Muscle of back (tissue), 11 donors: Measurements from ENCODE around the gene LCLAT1. TPM values are rescaled to one million over a fixed set of nuclear protein-coding genes. Genes with fewer than 3 reads are reported as not detected.
A peak's percentile ranks its signal among the peaks of the same experiment; 100 is the strongest.

Experiments used
- DNase-seq, 3 donors: peaks; one replicate each; pipeline versions ENCODE4 v3.0.0 to v3.0.0-alpha.2; 2013
- polyA plus RNA-seq, 10 donors: library from polyadenylated mRNA; unstranded; fragments of 120-200 nt; gene quantifications; one replicate each; pipeline ENCODE4 v1.2.1, GENCODE V29; 2013; ENCODE audit not compliant: insufficient read length in 10 of 10

LCLAT1 gene
- polyA plus RNA-seq, 10 donors = 6.1 to 10.9 (median 7.3) TPM

DNA sequence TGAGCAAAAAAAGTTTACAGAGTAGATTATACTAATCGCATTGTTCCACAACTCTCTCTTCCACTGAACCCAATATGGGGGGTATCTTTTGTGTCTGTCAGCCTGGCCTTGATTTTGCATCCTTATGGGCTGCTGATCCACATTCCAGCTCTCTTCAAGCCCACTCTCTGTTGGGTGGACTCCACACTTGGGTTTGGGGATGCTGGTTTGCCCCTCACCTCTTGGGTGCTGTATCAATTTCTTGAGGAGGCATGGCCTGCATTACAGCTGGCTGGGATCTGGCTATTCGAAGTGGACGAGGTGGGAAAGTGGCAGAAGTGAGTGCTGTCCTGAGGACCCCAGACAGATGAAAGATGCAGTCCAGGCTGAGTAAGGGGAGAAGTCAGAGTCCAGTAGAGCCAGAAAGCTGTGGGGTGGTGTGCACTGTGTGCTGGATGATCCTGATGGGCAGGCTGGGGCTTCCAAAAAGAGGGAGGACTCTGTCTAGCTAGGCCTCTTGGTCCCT is 218.8 kb downstream of the LCLAT1 start:
- DNase-seq = no peak

DNA sequence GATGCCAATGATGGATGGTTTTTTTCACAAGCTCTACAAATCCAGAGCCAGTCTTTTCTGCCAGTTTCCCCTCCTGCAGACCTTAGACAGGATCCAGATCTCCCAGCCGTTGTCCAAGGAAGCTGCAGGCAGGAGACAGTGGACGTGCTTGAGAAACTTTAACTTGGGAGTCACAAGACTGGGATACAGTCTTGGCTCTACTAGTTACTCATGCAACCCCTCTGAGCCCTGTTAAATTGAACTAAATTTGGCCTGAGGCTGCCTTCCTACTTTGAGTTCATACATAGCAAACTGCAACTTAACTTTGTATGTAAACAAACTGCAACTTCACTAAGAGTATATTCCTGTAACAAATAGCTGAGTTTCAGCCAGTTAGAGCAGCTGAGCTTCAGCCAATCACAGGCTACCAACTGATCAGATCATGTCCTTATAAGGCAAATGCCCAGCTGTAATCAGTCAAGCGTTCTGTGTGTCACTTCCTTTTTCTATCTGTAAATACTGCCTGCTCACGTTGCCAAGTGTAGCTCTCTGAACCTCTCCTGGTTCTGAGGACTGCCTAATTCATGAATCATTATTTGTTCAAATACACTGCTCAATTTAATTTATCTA is 219.3 kb downstream of the LCLAT1 start:
- DNase-seq = peak in 2 of 3 donors; percentile 59 to 75

DNA sequence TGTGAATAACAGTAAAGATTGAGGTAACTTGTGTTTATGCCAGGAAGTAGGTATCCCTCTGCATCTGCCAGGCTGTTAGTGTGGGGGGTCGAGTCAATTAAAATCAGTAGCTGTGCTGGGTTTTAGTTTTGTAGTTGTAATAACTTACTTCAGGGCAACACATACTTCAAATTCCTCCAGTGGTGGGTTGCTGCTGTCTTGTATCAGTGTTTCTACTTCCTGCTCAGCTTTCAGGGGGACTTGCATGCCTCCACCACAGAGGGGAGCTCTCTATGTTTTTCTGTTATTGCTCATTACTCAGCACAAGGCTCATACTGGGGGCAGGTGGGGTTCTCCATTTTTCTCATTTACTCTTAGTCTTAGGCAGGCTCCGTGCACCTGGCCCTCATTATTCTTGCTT is 223.4 kb downstream of the LCLAT1 start:
- DNase-seq = no peak

DNA sequence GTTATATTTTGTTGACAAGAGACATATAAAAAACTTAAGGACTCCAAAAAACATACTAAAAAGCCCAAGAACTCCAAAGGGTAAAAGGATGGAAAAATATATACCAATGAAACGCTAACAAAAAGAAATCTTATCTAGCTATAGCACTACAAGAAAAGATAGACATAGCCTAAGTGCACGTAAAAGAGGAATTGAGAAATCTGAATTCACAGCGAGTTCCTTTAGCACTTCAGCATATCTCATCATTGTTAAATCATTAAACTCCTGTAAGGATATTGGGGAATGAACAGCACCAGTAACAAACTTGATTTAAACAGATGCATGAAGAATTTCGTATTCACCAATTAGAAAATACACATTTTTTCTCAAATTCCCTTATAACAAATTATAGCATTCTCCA is 226.1 kb downstream of the LCLAT1 start:
- DNase-seq = no peak

DNA sequence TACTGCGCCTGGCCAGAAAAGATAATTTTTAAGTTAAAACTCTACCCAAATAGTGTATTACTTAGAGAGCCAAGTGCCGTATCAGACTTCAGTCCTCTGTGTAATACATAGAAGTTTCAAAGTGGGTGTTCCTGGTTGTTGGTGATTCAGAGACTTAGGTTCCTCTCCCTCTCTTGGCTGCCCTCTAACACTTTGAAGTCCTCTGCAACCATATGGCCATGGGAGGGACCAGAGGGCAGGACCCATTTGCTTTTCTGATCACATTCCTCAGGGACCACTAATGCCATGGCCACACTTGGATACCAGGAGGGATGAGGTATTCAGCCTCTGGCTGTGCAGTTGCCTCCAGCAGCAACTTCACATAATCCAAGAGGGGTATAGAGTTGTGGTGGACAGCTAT is 228.7 kb downstream of the LCLAT1 start:
- no peak for DNase-seq

DNA sequence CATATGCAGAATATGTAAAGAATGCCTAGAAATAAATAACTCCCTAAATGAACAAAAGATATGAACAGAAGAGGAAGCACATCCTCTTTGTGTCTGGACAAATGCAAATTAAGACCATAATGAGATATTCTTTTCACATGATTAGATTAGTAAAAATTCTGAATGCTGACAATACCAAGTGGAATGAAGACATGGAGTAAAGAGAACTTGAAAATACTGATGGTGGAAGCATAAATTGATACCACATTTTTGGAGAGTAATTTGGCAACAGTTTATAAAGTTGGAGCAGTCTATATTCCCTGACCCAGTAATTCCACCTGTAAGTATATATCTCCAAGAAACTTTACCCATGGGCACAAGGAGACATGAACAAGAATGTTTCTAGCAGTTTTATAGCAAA is 230.2 kb downstream of the LCLAT1 start:
- no peak for DNase-seq

DNA sequence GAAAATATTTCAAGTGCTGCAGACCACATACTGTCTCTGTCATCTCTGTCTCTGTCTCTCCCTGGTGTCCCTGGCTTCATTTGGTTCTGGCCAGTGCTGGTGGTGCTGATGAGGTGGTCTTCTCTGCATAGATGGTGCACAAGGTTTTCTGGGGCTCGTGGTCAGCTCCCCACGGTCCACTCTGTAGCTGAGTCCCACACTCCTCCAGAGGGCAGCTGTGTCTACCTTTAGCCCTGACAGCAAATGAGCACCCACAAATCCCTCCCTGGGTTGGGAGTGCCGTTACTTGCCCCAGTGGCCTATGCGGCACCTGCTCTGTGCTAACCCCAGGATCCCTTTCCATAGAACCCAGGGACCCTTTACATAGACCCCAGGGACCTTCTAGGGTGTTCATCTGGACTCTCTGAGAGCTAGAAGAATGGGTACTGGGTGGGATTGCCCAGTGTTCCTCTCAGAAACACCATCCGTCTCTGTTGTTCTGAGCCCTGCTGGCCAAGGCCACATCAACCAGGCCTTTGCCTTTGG is 230.9 kb downstream of the LCLAT1 start:
- no peak for DNase-seq

DNA sequence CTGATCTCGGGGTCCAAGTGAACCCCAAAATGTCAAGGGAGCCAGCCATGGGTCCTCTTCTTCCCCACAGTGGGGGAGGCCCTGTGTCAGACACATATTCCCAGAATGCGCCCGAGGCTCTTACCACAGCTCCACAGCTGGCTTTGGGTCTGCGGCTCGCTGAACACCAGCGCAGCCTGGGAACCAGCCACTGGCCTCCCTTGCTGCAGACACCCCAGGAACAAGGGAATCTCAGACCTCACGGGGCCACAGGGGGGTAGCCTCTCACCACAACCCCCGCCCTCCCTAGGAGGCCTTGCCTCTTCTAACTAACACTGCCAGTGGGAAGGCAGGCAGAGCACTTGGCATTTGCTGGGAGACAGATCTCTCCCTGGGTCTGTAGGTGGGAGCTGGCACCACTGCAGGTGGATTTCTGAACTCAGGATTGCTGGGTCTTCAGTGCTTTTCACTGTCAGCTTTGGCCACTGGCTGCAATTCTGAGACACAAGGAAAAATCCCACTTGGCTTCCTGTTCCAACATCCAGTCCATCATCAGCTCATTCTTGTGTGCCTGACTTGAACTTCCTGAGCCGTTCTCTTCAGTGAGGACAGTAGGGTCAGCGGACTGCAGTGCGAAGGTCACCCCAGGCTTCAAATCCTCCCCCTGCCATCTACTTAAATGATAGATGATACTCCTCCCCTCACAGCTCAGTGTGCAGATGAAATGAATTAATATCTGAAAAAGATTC is 231.5 kb downstream of the LCLAT1 start:
- no peak for DNase-seq

DNA sequence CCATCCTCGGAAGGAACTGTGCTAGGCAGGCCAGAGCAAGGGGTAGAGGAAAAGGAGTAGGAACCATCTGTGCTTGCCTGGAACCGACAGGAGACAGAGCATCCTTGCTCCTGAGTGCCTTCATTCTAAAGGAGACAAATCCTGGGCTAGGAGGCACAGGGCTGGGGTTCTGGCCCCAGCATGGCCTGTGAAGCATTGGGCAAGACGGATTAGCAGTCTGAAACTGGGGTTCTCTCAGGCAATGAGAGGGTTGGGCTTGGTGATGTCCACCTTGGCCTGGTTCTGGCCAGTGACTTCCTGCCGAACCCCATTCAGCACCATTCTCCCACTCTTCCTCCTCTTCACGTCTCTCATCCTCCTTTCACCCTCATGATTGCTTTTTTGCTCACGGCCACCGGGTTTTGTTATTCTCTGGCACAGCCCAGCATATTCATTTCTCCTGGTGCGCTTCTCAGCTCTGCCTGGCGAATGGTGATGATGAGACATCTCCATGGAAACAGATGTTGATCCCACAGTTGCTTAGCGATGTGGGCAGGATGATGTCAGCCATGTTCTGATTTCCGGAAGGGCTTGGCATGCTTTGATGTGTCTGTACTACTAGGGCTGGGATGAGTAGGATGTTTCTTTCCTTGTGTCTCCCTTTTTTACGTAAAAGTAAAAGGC is 232.5 kb downstream of the LCLAT1 start:
- DNase-seq = peak in 1 of 3 donors; percentile 17

DNA sequence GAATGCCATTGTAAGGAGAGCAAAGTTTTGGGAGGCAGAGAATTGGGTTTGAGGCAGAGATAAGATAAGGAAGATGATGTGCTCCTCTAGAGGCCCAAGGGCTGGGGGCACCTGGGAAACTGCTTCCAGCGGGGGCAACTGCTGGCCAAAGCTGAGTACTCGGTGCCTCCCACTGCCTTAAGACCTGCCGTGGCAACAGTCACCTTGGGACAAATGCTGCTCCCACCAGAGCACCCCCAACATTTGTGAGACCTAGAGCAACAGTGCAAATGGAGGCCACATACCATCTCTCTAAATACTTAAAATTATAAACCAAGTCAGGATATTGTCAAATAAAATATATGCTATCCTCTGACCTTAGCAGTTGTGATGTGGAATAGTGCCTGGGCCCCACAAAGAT is 233.1 kb downstream of the LCLAT1 start:
- DNase-seq = no peak

DNA sequence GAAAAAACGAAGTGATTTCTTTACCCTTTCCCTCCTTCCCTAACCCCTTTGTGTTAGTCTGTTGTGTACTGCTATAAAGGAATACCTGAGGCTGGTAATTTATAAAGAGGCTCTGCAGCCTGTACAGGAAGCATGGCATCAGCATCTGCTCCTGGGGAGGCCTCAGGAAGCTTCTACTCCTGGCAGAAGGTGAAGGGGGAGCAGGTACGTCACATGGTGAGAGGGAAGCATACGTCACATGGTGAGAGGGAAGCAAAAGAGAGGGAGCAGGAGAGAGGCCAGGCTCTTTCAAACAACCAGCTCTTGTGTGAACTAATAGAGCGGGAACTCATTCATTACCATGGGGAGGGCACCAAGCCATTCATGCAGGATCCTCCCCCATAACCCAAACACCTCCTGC is 234.0 kb downstream of the LCLAT1 start:
- DNase-seq = no peak

DNA sequence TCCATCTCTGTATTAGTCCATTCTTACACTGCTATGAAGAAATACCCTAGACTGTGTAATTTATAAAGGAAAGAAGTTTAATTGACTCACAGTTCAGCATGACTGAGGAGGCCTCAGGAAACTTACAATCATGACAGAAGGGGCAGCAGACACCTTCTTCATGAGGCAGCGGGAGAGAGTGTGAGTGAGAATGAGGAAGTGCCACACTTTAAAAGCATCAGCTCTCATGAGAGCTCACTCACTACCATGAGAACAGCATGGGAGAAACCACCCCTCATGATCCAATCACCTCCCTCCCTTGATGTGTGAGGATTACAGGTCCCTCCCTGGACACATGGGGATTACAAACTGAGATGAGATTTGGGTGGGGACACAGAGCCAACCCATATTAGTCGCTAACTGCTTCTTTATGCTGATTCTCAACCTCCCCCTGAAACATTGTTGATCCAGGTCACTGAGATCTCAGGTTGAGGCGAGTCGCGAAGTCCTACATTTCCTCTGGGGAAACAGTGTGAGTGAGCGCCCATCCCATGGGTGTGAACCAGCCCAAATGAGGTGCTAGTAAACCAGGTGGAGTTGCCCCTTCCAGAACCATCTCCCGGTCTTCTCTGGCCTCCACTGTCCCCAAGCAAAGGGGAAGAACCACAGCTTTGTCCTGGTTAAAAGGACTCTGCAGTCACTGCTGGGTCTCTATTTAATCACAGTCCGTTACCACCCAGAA is 236.3 kb downstream of the LCLAT1 start:
- DNase-seq = no peak

DNA sequence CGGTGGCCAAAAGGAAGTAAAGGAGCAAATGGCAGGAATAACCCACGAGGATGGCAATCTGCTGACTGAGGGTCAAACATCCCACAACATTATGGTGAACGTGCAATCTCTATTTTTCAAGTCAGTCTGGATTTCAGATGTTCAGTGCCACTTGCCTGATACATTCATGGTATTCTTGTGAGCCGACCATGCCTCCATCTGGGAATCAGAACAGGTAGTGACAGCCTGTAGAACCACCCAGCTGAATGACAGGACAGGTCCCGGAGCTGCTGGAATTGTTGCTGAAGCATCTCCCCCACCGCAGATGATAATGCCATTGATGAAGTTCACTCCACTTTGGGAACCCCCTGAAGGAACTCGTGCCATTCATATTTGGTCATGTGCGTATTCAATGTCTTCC is 237.0 kb downstream of the LCLAT1 start:
- DNase-seq = no peak

DNA sequence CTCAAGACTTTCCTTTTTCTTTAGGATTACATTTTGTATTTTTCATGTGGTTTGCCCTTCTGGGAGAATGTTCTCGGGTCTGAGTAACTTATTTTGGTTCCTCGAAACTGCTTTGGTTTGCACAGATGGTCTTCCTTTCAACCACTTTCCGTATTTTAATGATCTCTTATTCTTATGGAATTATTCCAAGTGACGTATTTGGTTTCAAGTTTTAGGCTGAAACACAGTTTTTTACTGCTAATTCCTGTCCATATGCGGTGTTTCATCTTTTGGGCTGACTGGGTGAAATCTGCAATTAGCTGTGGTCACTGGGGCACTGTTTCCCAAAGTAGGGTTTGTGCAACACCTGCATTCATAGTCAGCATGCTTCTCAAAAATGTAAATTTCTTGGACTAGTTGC is 237.5 kb downstream of the LCLAT1 start:
- no peak for DNase-seq

DNA sequence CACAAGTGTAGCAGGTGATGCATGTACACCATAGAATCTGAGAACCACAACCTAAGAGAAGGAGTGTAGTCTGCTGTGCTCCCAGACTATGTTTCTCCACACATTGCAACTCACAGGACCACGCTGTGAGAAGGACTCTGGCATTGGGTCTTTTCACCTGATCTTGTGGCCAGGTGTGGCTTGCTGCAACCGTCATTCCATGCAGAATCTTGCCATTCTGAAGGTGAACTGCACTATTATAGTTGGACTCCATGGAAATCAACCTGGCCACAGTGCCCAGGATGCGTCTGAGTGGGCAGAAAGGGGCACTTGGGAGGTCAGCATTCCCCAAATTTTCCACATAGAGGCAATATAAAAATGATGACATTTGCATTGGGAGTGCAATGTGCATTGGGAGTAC is 237.9 kb downstream of the LCLAT1 start:
- no peak for DNase-seq

DNA sequence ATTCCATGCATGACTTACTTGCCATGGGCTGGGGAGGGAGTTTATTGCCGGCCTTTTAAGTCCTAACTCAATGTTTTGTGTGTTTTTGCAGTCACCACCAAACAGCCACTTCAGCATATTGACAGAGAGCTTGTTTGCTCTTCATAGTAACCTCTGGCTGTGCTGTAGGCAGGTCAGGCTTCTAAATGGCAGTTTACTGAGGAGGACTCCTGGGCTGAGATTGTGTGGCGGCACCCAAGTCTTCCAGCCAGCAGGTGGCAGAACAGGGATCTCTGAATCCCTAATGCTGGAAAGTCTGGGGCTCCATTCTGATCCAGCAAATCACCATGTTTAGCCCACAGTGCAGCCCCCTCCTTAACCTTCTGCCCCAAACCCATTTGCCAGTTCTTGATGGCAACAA is 239.0 kb downstream of the LCLAT1 start:
- DNase-seq = no peak

DNA sequence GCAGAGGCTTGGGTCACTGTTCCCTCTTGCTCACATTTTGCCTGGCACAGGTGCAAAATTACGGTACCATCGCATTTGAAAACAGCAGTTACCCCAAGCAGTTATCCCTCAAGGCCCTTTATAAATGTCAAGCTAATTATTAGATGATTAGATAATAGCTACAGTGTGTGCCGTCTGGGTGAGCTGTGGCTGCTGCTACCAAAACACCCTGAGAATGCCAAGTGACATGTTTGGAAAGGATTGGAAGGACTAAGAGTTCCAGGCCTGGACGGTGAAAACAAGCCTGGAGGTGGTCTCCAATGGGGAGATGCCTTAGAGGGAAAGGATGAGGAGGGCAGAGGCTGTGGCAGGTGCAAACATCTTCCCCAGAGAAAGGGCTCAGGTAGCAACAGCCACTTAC is 239.6 kb downstream of the LCLAT1 start:
- DNase-seq = no peak

DNA sequence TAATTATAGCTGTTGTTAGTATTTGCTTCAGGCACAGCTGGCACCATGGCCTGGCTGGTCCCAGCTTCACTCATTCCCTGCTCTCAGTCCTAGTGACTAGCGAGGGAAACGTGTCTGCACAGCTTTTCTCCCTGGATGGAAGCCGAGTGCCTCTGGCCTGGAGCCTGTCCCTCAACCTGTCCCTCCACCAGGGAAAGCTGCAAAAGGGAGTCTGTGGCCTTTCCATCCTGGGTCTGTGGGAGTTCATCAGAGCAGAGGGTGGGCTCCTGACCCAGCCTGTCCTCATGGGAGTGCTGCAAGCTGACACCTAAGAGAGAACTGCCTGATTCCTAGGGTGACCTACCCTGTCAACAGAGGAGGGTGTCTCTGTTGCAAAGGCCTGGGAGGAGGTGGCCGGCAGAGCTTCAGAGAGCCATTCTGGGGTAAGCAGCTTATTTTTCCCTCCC is 241.9 kb downstream of the LCLAT1 start:
- peak in 2 of 3 donors; percentile 39 to 44 for DNase-seq

DNA sequence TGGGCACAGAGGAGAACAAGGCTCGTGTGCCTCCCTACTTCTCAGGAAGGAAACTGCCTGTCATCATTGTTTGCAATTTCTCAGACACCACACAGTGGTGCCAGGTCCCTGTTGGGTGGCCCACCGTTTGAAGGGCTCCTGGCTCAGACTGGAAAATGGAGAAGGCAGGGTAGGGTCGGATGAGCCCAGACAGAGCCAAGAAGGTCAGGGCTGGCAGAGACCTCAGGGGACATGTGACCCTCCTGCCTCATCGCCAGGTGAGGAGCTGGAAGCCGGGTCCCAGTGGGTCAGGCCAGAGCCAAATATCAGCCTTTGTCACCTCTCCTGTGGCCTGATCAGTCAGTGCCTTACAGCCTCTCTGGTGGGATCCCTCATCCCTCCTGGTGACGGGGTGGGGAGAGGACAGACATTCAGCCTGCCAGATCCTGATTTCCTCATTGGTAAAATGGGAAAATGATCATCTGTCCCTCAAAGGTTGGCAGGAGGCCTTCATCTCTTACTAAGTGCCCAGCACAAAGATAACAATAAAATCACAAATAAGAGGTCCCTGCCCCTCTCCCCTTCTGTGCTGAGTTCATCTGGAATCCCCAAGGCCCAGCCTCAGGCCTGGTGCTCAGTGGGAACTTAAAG is 242.6 kb downstream of the LCLAT1 start:
- no peak for DNase-seq

DNA sequence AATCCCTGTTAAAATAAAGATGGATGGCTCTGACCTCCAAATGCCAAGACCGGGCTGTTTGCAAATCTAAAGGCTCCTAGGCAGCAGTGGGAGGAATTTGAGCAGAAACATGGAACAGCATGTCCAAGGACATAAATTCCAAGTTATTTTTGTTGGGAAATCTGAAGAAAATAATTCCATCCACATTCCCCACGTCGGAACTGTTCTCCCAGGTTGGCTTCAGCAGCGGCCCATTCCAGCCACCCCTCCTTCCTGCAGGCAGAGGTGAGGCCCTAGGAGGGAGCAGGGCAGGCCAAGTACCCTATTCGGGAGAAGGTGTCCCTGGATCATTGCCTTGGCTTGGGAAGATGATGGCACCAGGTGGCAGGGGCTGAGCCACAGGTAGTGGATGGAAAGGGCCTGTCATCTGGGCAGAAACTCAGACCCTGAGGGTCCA is 243.1 kb downstream of the LCLAT1 start:
- no peak for DNase-seq
